ENCODE data around the gene UCHL1. TPM values are rescaled to one million over a fixed set of nuclear protein-coding genes. Genes with fewer than 3 reads are reported as not detected.

The UCHL1 gene
- total RNA-seq, 1 experiment from 2014 or later, result 0.74 TPM

- in situ Hi-C loops (cut with HindIII; ENCODE audit: low pct_unique_long_range_greater_than_20kb, low sequenced_read_pairs) (no loop called here), intact Hi-C loops (cut with micrococcal nuclease; ENCODE audit: unreplicated experiment) (no loop called here)
- CTCF ChIA-PET, result no interaction called here
- no peak for TF ChIP-seq CTCF (IDR thresholded peaks at IDR 0.05)
- POLR2A ChIA-PET, result no interaction called here
- Histone ChIP-seq H3K4me3 (ENCODE audit: low read depth in 2 of 2, low read length in 2 of 2) (no peak overlapping the region), H3K27ac (ENCODE audit: low read length) (no peak overlapping the region), H3K4me1 (ENCODE audit: control insufficient read depth, insufficient read depth, low read length) (no peaks in the 10 kb centered on the region), H3K9me3 (ENCODE audit: control insufficient read depth, insufficient read depth, low read depth, low read length) (no peaks in the 10 kb centered on the region), H3K27me3 (ENCODE audit: control insufficient read depth, insufficient read depth, low read length) (no peaks in the 10 kb centered on the region), H3K36me3 (ENCODE audit: control insufficient read depth, insufficient read depth, low read length) (no peaks in the 10 kb centered on the region)
- ATAC-seq (no peak), DNase-seq (ENCODE audit: low read depth, low spot score) (no peak)
- BruUV-seq (replicated peaks), result no TSS peak
These were observed 29.1 kb downstream of the UCHL1 start for GRCh38 chr4:41285864-41286235.

- Histone ChIP-seq H3K36me3 (ENCODE audit: control insufficient read depth, insufficient read depth, low read length) (no peaks in the 10 kb centered on the region), H3K4me1 (ENCODE audit: control insufficient read depth, insufficient read depth, low read length) (no peaks in the 10 kb centered on the region), H3K4me3 (ENCODE audit: low read depth in 2 of 2, low read length in 2 of 2) (no peak overlapping the region), H3K9me3 (ENCODE audit: control insufficient read depth, insufficient read depth, low read depth, low read length) (no peaks in the 10 kb centered on the region), H3K27me3 (ENCODE audit: control insufficient read depth, insufficient read depth, low read length) (no peaks in the 10 kb centered on the region), H3K27ac (ENCODE audit: low read length) (no peak overlapping the region)
- BruUV-seq (replicated peaks), result no TSS peak
- DNase-seq (ENCODE audit: low read depth, low spot score) (no peak), ATAC-seq (no peak)
- in situ Hi-C loops (cut with HindIII; ENCODE audit: low pct_unique_long_range_greater_than_20kb, low sequenced_read_pairs), result no loop called here
- TF ChIP-seq CTCF (IDR thresholded peaks at IDR 0.05) (no peak), POLR2AphosphoS5 (IDR thresholded peaks at IDR 0.05; ENCODE audit: low read depth, low read length) (no peak), TCF7L2 (IDR thresholded peaks at IDR 0.05; ENCODE audit: low read depth, low read length) (no peak), SIN3A (IDR thresholded peaks at IDR 0.05; ENCODE audit: borderline replicate concordance, insufficient read depth, low read depth, low read length) (no peak), REST (IDR thresholded peaks at IDR 0.05; ENCODE audit: insufficient read depth in 1 of 2, low read depth in 2 of 2, low read length in 1 of 2) (no peak)
- ChIA-PET POLR2A (no interaction called here), CTCF (no interaction called here)
- intact Hi-C loops (cut with micrococcal nuclease; ENCODE audit: unreplicated experiment), result no loop called here
These were observed 30.3 kb downstream of the UCHL1 start for GRCh38 chr4:41287005-41287404.

GRCh38 chr4:41287852-41288251 lies 31.1 kb downstream of the UCHL1 start:
- DNase-seq (ENCODE audit: low read depth, low spot score), result no peak
- Histone ChIP-seq H3K36me3 (ENCODE audit: control insufficient read depth, insufficient read depth, low read length) (no peaks in the 10 kb centered on the region), H3K9me3 (ENCODE audit: control insufficient read depth, insufficient read depth, low read depth, low read length) (no peaks in the 10 kb centered on the region), H3K27me3 (ENCODE audit: control insufficient read depth, insufficient read depth, low read length) (no peaks in the 10 kb centered on the region), H3K27ac (ENCODE audit: low read length) (no peak overlapping the region), H3K4me1 (ENCODE audit: control insufficient read depth, insufficient read depth, low read length) (no peaks in the 10 kb centered on the region), H3K4me3 (ENCODE audit: low read depth in 2 of 2, low read length in 2 of 2) (no peak overlapping the region)
- ChIA-PET POLR2A (no interaction called here), CTCF (no interaction called here)
- intact Hi-C loops (cut with micrococcal nuclease; ENCODE audit: unreplicated experiment) (no loop called here), in situ Hi-C loops (cut with HindIII; ENCODE audit: low pct_unique_long_range_greater_than_20kb, low sequenced_read_pairs) (no loop called here)
- ATAC-seq, result no peak
- TF ChIP-seq TCF7L2 (IDR thresholded peaks at IDR 0.05; ENCODE audit: low read depth, low read length) (no peak), CTCF (IDR thresholded peaks at IDR 0.05) (no peak), SIN3A (IDR thresholded peaks at IDR 0.05; ENCODE audit: borderline replicate concordance, insufficient read depth, low read depth, low read length) (no peak), REST (IDR thresholded peaks at IDR 0.05; ENCODE audit: insufficient read depth in 1 of 2, low read depth in 2 of 2, low read length in 1 of 2) (no peak), POLR2AphosphoS5 (IDR thresholded peaks at IDR 0.05; ENCODE audit: low read depth, low read length) (no peak)
- BruUV-seq (replicated peaks), result no TSS peak
